ENCODE results near the gene LRRN1.

GRCh38 chr3:3792391-3792790 is 6.8 kb upstream of the LRRN1 start:
- no peak for TF ChIP-seq CTCF (IDR thresholded peaks at IDR 0.05)
- TF ChIP-seq POLR2A (IDR thresholded peaks at IDR 0.05), result no peak

All from lower leg skin (tissue), 3 donors.